Psoas muscle (tissue), 8 donors: Measurements from ENCODE around the gene GAMT. TPM values are rescaled to one million over a fixed set of nuclear protein-coding genes. Genes with fewer than 3 reads are reported as not detected.

Experiments
- ATAC-seq, 4 donors: fragments of 200-7000 bp; cut with Tn5 transposase; one replicate each; pipeline ENCODE4 v1.9.1; 2020; ENCODE audit warnings: moderate library complexity in 3 of 4, mild to moderate bottlenecking in 2 of 4
- DNase-seq, 2 donors: peaks; one replicate each; pipeline ENCODE4 v3.0.0-alpha.2; 2020
- H3K27ac ChIP-seq: fragments of 200-600 bp; one replicate; pipeline ENCODE4 v1.8.0; 2022
- H3K27me3 ChIP-seq, 3 donors: fragments of 200-600 bp in 1 of 3; one replicate each; pipeline versions ENCODE4 v1.6.1 to v1.8.0; 2013 to 2022; ENCODE audit warnings: low read length in 2 of 3, mild to moderate bottlenecking in 2 of 3, moderate library complexity in 1 of 3; ENCODE audit not compliant: insufficient read depth in 3 of 3
- H3K36me3 ChIP-seq, 2 donors: fragments of 200-600 bp in 1 of 2; one replicate each; pipeline versions ENCODE4 v1.6.1 to v1.8.0; 2013 to 2022; ENCODE audit warnings: low read depth in 1 of 2, mild to moderate bottlenecking in 1 of 2, moderate library complexity in 1 of 2; ENCODE audit not compliant: insufficient read depth in 1 of 2
- H3K4me1 ChIP-seq: fragments of 200-600 bp; one replicate; pipeline ENCODE4 v1.8.0; 2022
- H3K4me3 ChIP-seq: fragments of 200-600 bp; one replicate; pipeline ENCODE4 v1.8.0; 2022; ENCODE audit warnings: mild to moderate bottlenecking
- H3K9me3 ChIP-seq: fragments of 200-600 bp; one replicate; pipeline ENCODE4 v1.8.0; 2022
- CTCF ChIP-seq: fragments of 200-600 bp; IDR thresholded peaks from one replicate; pipeline ENCODE4 v1.8.0; 2022; ENCODE audit warnings: antibody characterized with exemption
- WGBS, 3 donors: extraction: QIAGEN DNeasy Blood & Tissue Kit; methylation state at CpG; one replicate each; pipeline versions ENCODE4 v1.1.6 to v1.1.7; 2013; 5-methylcytosine and 5-hydroxymethylcytosine counted together
- intact Hi-C, 2 donors: fragments of 100-400 bp; cut with DNase I; formaldehyde crosslinking; loops; one replicate each; pipeline versions ENCODE4 v1.11.0 to v1.14.2; 2022
- polyA plus RNA-seq, 3 donors: library from polyadenylated mRNA; stranded (reverse); fragments of 200-250 nt; gene quantifications; one replicate each; pipeline ENCODE4 v1.2.3, GENCODE V29; 2013
- total RNA-seq, 4 donors: library from RNA; stranded (reverse); fragmentation: NEBNext Ultra II Directional in 2 of 4; extraction: Animal tissue kit (Norgen Biotek cat#: 25700) in 2 of 4; gene quantifications; one replicate each; pipeline versions ENCODE4 v1.2.1 to v1.2.4, GENCODE V29; 2021 to 2023
- donor health status: healthy with polysubstance abuse.
- donor health status: DM: no; HTN: no; CAD: no; lungs with moderate emphysema.
- donor health status: Bipolar disorder and iron deficiency.
- donor health status: healthy.
- donor health status: DM: yes; HTN: yes; CAD: no.
- donor health status: DM: no; HTN: no; CAD: no.
- donor health status: DM: no; HTN: no; CAD: no.
- donor health status: DM: yes; HTN: yes; CAD: no.

GAMT gene
- total and polyA plus RNA-seq, 7 donors, result 162 to 464 (median 237) TPM

- Histone ChIP-seq H3K4me1 (peaks cover 13% of the 10 kb centered on the region), H3K27me3 (no peaks in the 10 kb centered on the region), H3K27ac (no peak overlapping the region), H3K9me3 (no peaks in the 10 kb centered on the region), H3K4me3 (no peak overlapping the region), H3K36me3 (peaks cover 0 to 16% of the 10 kb centered on the region in 2 donors)
- ATAC-seq, result no peak
- no peak for DNase-seq
- 92 to 95% (median 94%) methylated on average over 9 of the region's 9 CpGs for WGBS, 3 donors
- intact Hi-C loops, result loop anchor here in 1 of 2 donors (5.0 kb wide), 1 partner anchor 114 kb away; no protein-coding TSS in a partner anchor
- no peak for TF ChIP-seq CTCF
These were observed 48.2 kb downstream of the GAMT start for GRCh38 chr19:1353144-1353543.

GRCh38 chr19:1351381-1351851, 49.9 kb downstream of the GAMT start:
- 83 to 86% (median 84%) methylated on average over 21 of the region's 21 CpGs for WGBS, 3 donors
- ATAC-seq (no peak), DNase-seq (no peak)
- Histone ChIP-seq H3K4me1 (peaks cover 7% of the 10 kb centered on the region), H3K27ac (no peak overlapping the region), H3K36me3 (no peaks in the 10 kb centered on the region), H3K9me3 (no peaks in the 10 kb centered on the region), H3K4me3 (no peak overlapping the region), H3K27me3 (peaks cover 0 to 4% (median 0%) of the 10 kb centered on the region in 3 donors)
- intact Hi-C loops, result loop anchor here in 1 of 2 donors (5.0 kb wide), 1 partner anchor 116 kb away; no protein-coding TSS in a partner anchor
- TF ChIP-seq CTCF, result no peak

- H3K4me3 ChIP-seq, result no peak overlapping the region
- H3K27ac ChIP-seq, result no peak overlapping the region
- intact Hi-C loops, result loop anchor here in 1 of 2 donors (5.0 kb wide), 1 partner anchor 116 kb away; no protein-coding TSS in a partner anchor
- DNase-seq, result no peak
- H3K4me1 ChIP-seq, result peaks cover 1% of the 10 kb centered on the region
- H3K9me3 ChIP-seq, result no peaks in the 10 kb centered on the region
- TF ChIP-seq CTCF, result no peak
- H3K27me3 ChIP-seq, result peaks cover 0 to 8% (median 0%) of the 10 kb centered on the region in 3 donors
- 29 to 45% (median 33%) methylated on average over 5 of the region's 5 CpGs for WGBS, 3 donors
- ATAC-seq, result no peak
- H3K36me3 ChIP-seq, result no peaks in the 10 kb centered on the region
These were observed 50.5 kb downstream of the GAMT start for GRCh38 chr19:1350867-1351266.

GRCh38 chr19:1349211-1349610, 52.1 kb downstream of the GAMT start:
- ATAC-seq, result no peak
- H3K27me3 ChIP-seq, result peaks cover 0 to 8% (median 0%) of the 10 kb centered on the region in 3 donors
- H3K4me1 ChIP-seq, result no peaks in the 10 kb centered on the region
- no peak overlapping the region for H3K27ac ChIP-seq
- DNase-seq, result no peak
- H3K4me3 ChIP-seq, result no peak overlapping the region
- no peaks in the 10 kb centered on the region for H3K36me3 ChIP-seq
- no peaks in the 10 kb centered on the region for H3K9me3 ChIP-seq
- intact Hi-C loops, result no loop called here
- WGBS, 3 donors, result 78 to 87% (median 79%) methylated on average over 18 of the region's 18 CpGs
- TF ChIP-seq CTCF, result no peak

Other genes starting within 250 kb of the GAMT start
- 100 to 1,000 TPM in 1 of 4 donors, 10 to 100 TPM in 3; 20.9 to 138 (median 76.9) TPM for gene SBNO2, start 227.3 kb downstream of the GAMT start, total RNA-seq
- 10 to 100 TPM; 18.5 to 47.2 (median 20.2) TPM for gene SBNO2, start 227.3 kb downstream of the GAMT start, polyA plus RNA-seq
- gene STK11, start 195.8 kb downstream of the GAMT start, total RNA-seq, result 10 to 100 TPM; 83.5 to 95.0 (median 88.3) TPM
- gene STK11, start 195.8 kb downstream of the GAMT start, polyA plus RNA-seq, result 100 to 1,000 TPM in 1 of 3 donors, 10 to 100 TPM in 2; 64.9 to 133 (median 83.4) TPM
- 1 to 10 TPM in 2 of 4 donors, under 1 TPM in 2; 0.41 to 4.0 (median 1.5) TPM for gene CBARP, start 163.5 kb downstream of the GAMT start, total RNA-seq
- gene CBARP, start 163.5 kb downstream of the GAMT start, polyA plus RNA-seq, result 10 to 100 TPM in 1 of 3 donors, under 1 TPM in 2; 0.75 to 19.0 (median 0.88) TPM
- 100 to 1,000 TPM; 362 to 759 (median 472) TPM for gene ATP5F1D, start 159.8 kb downstream of the GAMT start, total RNA-seq
- 100 to 1,000 TPM; 310 to 858 (median 690) TPM for gene ATP5F1D, start 159.8 kb downstream of the GAMT start, polyA plus RNA-seq
- gene MIDN, start 153.0 kb downstream of the GAMT start, total RNA-seq, result 100 to 1,000 TPM in 3 of 4 donors, 10 to 100 TPM in 1; 84.7 to 331 (median 217) TPM
- gene MIDN, start 153.0 kb downstream of the GAMT start, polyA plus RNA-seq, result 100 to 1,000 TPM in 1 of 3 donors, 10 to 100 TPM in 2; 29.2 to 147 (median 36.4) TPM
- 100 to 1,000 TPM; 137 to 591 (median 245) TPM for gene CIRBP, start 132.2 kb downstream of the GAMT start, total RNA-seq
- gene CIRBP, start 132.2 kb downstream of the GAMT start, polyA plus RNA-seq, result 100 to 1,000 TPM; 249 to 321 (median 317) TPM
- 10 to 100 TPM in 3 of 4 donors, 1 to 10 TPM in 1; 9.0 to 18.1 (median 14.0) TPM for gene FAM174C, start 126.0 kb downstream of the GAMT start, total RNA-seq
- gene FAM174C, start 126.0 kb downstream of the GAMT start, polyA plus RNA-seq, result 10 to 100 TPM; 21.8 to 88.8 (median 47.6) TPM
- not detected for gene EFNA2, start 115.7 kb downstream of the GAMT start, total RNA-seq
- gene EFNA2, start 115.7 kb downstream of the GAMT start, polyA plus RNA-seq, result not detected
- 100 to 1,000 TPM; 230 to 338 (median 308) TPM for gene NDUFS7, start 17.6 kb downstream of the GAMT start, total RNA-seq
- gene NDUFS7, start 17.6 kb downstream of the GAMT start, polyA plus RNA-seq, result 100 to 1,000 TPM; 177 to 423 (median 294) TPM
- 100 to 1,000 TPM in 1 of 4 donors, 10 to 100 TPM in 3; 59.9 to 122 (median 86.9) TPM for gene DAZAP1, start 6.0 kb upstream of the GAMT start, total RNA-seq
- 100 to 1,000 TPM in 1 of 3 donors, 10 to 100 TPM in 2; 68.9 to 103 (median 94.1) TPM for gene DAZAP1, start 6.0 kb upstream of the GAMT start, polyA plus RNA-seq
- 100 to 1,000 TPM; 697 to 992 (median 943) TPM for gene RPS15, start 36.9 kb upstream of the GAMT start, total RNA-seq
- 1,000 to 10,000 TPM; 2,739 to 4,077 (median 3,158) TPM for gene RPS15, start 36.9 kb upstream of the GAMT start, polyA plus RNA-seq
- gene APC2, start 48.6 kb upstream of the GAMT start, total RNA-seq, result under 1 TPM; 0.04 to 0.06 (median 0.05) TPM
- under 1 TPM in 2 of 3 donors, not detected in 1; 0.01 to 0.03 TPM for gene APC2, start 48.6 kb upstream of the GAMT start, polyA plus RNA-seq
- gene C19orf25, start 77.7 kb upstream of the GAMT start, total RNA-seq, result 10 to 100 TPM in 3 of 4 donors, 1 to 10 TPM in 1; 8.1 to 20.1 (median 14.7) TPM
- gene C19orf25, start 77.7 kb upstream of the GAMT start, polyA plus RNA-seq, result 10 to 100 TPM; 19.9 to 45.0 (median 30.4) TPM
- 1 to 10 TPM in 1 of 4 donors, under 1 TPM in 3; 0.57 to 1.5 (median 0.93) TPM for gene PCSK4, start 88.8 kb upstream of the GAMT start, total RNA-seq
- 1 to 10 TPM in 1 of 3 donors, under 1 TPM in 2; 0.74 to 1.3 (median 0.84) TPM for gene PCSK4, start 88.8 kb upstream of the GAMT start, polyA plus RNA-seq
- gene REEP6, start 89.6 kb upstream of the GAMT start, total RNA-seq, result 1 to 10 TPM in 3 of 4 donors, under 1 TPM in 1; 0.23 to 2.0 (median 1.4) TPM
- gene REEP6, start 89.6 kb upstream of the GAMT start, polyA plus RNA-seq, result 1 to 10 TPM in 1 of 3 donors, under 1 TPM in 2; 0.55 to 1.5 (median 0.78) TPM
- 10 to 100 TPM in 3 of 4 donors, 1 to 10 TPM in 1; 8.1 to 20.1 (median 14.1) TPM for gene ADAMTSL5, start 111.5 kb upstream of the GAMT start, total RNA-seq
- 10 to 100 TPM in 1 of 3 donors, 1 to 10 TPM in 2; 3.9 to 12.6 (median 9.7) TPM for gene ADAMTSL5, start 111.5 kb upstream of the GAMT start, polyA plus RNA-seq
- not detected for gene PLK5, start 122.5 kb upstream of the GAMT start, total RNA-seq
- gene PLK5, start 122.5 kb upstream of the GAMT start, polyA plus RNA-seq, result under 1 TPM in 2 of 3 donors, not detected in 1; 0.03 to 0.35 TPM
- 1 to 10 TPM; 2.4 to 3.7 (median 3.0) TPM for gene MEX3D, start 166.8 kb upstream of the GAMT start, total RNA-seq
- gene MEX3D, start 166.8 kb upstream of the GAMT start, polyA plus RNA-seq, result 1 to 10 TPM in 1 of 3 donors, under 1 TPM in 2; 0.70 to 2.5 (median 0.87) TPM
- gene MBD3, start 191.3 kb upstream of the GAMT start, total RNA-seq, result 10 to 100 TPM; 44.1 to 83.6 (median 62.8) TPM
- 100 to 1,000 TPM in 2 of 3 donors, 10 to 100 TPM in 1; 83.6 to 137 (median 119) TPM for gene MBD3, start 191.3 kb upstream of the GAMT start, polyA plus RNA-seq
- 100 to 1,000 TPM; 408 to 534 (median 501) TPM for gene UQCR11, start 203.9 kb upstream of the GAMT start, total RNA-seq
- gene UQCR11, start 203.9 kb upstream of the GAMT start, polyA plus RNA-seq, result 100 to 1,000 TPM; 320 to 337 (median 334) TPM